ENCODE measurements around the gene CNTN5.

DNA sequence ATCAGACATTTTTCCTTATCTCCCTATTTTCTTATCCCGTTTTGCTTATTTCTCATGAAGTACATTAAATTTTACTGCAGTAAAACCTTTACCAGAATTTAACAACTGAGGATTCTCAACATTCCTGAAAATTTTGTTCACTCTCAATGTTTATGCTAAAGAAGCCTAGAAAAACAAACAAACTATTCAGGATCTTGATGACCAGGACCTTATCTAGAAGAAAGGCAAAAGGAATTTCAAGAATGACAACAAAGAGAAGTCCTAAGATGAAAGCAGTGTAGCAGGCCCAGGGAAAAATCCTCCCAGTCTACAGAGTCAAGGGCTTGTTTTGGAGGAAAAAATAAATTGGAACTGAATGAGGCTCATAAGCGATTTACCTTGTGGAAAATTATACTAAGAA, 1383.1 kb downstream of the CNTN5 start:
- TF ChIP-seq, protein P1, sequence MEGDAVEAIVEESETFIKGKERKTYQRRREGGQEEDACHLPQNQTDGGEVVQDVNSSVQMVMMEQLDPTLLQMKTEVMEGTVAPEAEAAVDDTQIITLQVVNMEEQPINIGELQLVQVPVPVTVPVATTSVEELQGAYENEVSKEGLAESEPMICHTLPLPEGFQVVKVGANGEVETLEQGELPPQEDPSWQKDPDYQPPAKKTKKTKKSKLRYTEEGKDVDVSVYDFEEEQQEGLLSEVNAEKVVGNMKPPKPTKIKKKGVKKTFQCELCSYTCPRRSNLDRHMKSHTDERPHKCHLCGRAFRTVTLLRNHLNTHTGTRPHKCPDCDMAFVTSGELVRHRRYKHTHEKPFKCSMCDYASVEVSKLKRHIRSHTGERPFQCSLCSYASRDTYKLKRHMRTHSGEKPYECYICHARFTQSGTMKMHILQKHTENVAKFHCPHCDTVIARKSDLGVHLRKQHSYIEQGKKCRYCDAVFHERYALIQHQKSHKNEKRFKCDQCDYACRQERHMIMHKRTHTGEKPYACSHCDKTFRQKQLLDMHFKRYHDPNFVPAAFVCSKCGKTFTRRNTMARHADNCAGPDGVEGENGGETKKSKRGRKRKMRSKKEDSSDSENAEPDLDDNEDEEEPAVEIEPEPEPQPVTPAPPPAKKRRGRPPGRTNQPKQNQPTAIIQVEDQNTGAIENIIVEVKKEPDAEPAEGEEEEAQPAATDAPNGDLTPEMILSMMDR (IDR thresholded peaks at IDR 0.05) = no peak
- TF ChIP-seq POLR2A (IDR thresholded peaks at IDR 0.05) (no peak), POLR2AphosphoS5 (IDR thresholded peaks at IDR 0.05) (no peak)

All from suprapubic skin (tissue), 4 donors.